Measurements from ENCODE around the gene PHLDB2.

Gene PHLDB2

GRCh38 chr3:111848778-111849177 lies 10.3 kb upstream of the PHLDB2 start:
- in situ Hi-C loops (cut with MboI; ENCODE audit: low sequenced_read_pairs) = no loop called here

GRCh38 chr3:111850537-111850936 lies 8.5 kb upstream of the PHLDB2 start:
- in situ Hi-C loops (cut with MboI; ENCODE audit: low sequenced_read_pairs) = no loop called here

- in situ Hi-C loops (cut with MboI; ENCODE audit: low sequenced_read_pairs) = no loop called here
These were observed 7.5 kb upstream of the PHLDB2 start for GRCh38 chr3:111851511-111851954.

GRCh38 chr3:111852540-111852939 lies 6.5 kb upstream of the PHLDB2 start:
- in situ Hi-C loops (cut with MboI; ENCODE audit: low sequenced_read_pairs) = no loop called here

- in situ Hi-C loops (cut with MboI; ENCODE audit: low sequenced_read_pairs) = no loop called here
These were observed 6.0 kb upstream of the PHLDB2 start for GRCh38 chr3:111853068-111853467.

GRCh38 chr3:111854990-111855389 lies 4.1 kb upstream of the PHLDB2 start:
- in situ Hi-C loops (cut with MboI; ENCODE audit: low sequenced_read_pairs) = no loop called here

- in situ Hi-C loops (cut with MboI; ENCODE audit: low sequenced_read_pairs) = no loop called here
These were observed 2.6 kb upstream of the PHLDB2 start for GRCh38 chr3:111856501-111856900.

GRCh38 chr3:111857474-111857873 lies 1.6 kb upstream of the PHLDB2 start:
- in situ Hi-C loops (cut with MboI; ENCODE audit: low sequenced_read_pairs) = no loop called here

DNA sequence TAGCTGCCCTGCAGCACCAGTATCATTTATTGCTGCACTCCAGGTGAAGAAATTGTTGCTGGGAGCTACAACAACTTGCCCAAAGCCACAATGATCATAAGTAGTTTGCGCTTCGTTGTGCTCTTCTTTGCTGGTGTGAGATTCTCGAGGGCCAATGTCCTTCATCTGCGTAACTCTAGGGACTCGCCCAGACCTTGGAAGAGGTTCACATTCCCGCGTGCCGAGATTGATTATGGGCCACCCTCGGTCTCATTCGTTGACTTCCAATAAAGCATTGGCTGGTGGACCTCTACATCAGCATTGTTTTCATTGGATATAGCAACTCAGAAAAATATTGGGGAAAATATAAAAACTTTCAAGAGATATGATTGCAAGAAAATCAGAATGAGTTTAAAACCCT lies 423 bp upstream of the PHLDB2 start:
- in situ Hi-C loops (cut with MboI; ENCODE audit: low sequenced_read_pairs) = no loop called here

DNA sequence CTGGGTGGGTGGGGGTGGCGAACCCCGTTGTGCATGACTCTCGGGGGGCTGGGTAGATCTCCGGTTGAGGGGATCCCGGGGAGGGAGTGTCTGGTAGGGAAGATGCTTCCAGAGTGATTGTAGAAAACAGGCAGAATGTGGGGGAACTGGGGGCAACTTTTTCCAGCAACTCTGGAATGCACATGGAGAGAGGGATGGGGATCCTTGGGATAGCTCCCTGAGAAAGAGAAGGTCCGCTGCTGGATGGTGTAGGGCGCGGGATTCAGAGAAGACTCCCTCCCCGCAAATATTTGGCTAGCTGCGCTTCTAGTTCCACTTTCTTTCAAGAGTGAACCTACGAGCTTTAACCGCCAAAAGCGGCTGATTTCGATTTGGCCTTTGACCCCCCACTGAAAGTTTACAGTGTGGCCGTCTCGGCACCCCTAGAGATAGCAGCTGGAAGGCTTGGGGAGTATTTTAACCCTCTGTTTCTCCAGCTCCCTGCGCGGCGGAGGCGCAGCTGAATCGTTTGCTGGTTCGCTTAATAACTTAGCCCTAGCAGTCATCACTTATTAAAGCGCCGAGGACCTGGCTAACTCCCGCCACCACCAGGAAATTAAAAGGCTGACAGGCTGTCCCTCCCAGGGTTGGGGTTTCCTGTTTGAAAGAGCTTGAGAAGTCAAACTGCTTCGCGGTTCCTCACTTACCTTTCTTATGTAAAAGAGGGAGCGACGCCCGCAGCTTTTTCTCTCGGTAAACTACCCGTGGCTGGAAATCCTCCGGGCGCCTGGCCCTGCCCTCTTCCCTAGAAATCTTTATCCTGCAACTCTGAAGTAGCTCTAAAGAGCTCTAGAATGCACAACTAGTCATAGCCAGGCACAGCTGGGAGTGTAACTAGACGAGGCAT lies 1.2 kb downstream of the PHLDB2 start:
- in situ Hi-C loops (cut with MboI; ENCODE audit: low sequenced_read_pairs) = no loop called here

- in situ Hi-C loops (cut with MboI; ENCODE audit: low sequenced_read_pairs) = no loop called here
These were observed 2.3 kb downstream of the PHLDB2 start for GRCh38 chr3:111861391-111861790.

DNA sequence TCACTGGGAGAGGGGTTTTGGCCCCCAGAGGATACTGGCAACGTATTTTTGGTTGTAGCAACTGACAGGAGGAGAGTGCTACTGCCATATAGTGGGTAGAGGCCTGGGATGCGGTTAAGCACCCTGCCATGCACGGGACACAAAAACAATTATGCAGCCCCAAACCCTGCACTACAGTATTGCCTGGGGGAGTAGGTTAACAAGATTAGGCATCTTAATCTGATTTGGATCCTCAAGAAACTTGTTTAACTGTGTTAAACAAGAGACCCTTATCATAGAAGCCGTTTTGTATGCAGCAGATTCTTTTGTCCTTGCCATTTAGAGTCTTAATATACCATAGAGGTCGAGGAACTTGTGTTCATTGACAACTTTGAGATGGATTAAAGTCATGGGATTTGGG lies 3.4 kb downstream of the PHLDB2 start:
- in situ Hi-C loops (cut with MboI; ENCODE audit: low sequenced_read_pairs) = no loop called here

DNA sequence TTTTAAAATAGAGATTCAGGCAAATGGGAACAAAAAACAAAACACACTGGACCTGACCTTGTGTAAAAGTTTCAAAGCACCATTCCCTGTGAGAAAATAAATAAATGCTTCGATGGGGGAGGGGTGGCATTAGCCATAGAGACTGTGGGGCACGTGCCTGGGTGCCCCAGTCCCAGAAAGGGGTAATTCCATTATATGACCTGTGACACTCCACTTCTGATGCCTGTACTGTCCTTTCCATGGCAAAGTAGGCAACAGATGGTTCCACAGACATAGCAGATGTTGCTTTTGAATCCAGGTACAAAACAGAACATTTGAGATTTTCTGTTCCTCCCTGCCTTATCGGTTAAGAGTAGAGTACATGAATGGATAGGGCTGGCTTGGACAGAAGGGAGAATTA lies 3.9 kb downstream of the PHLDB2 start:
- in situ Hi-C loops (cut with MboI; ENCODE audit: low sequenced_read_pairs) = no loop called here

- in situ Hi-C loops (cut with MboI; ENCODE audit: low sequenced_read_pairs) = no loop called here
These were observed 5.1 kb downstream of the PHLDB2 start for GRCh38 chr3:111863942-111864694.

- in situ Hi-C loops (cut with MboI; ENCODE audit: low sequenced_read_pairs) = no loop called here
These were observed 6.0 kb downstream of the PHLDB2 start for GRCh38 chr3:111864821-111865656.

- in situ Hi-C loops (cut with MboI; ENCODE audit: low sequenced_read_pairs) = no loop called here
These were observed 8.9 kb downstream of the PHLDB2 start for GRCh38 chr3:111867889-111868426.

DNA sequence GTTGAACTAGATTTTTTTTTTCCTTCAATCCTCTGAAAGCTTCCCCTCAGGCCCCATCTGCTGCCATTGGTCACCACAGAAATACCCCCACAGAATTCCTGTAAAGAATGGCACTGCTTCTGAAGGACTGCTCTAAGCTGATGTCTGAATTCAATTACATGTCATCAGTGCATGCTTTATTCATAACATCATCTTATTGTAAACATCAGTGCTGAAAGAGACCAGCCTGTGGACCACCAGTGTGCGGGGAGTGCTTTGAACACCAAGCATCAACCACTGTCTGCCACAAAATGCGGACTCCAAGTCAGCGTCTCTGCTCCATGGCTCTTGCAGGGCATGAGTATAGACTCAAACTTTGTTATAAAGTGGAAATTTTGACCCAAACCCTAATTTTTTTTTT lies 11.6 kb downstream of the PHLDB2 start:
- in situ Hi-C loops (cut with MboI; ENCODE audit: low sequenced_read_pairs) = no loop called here

DNA sequence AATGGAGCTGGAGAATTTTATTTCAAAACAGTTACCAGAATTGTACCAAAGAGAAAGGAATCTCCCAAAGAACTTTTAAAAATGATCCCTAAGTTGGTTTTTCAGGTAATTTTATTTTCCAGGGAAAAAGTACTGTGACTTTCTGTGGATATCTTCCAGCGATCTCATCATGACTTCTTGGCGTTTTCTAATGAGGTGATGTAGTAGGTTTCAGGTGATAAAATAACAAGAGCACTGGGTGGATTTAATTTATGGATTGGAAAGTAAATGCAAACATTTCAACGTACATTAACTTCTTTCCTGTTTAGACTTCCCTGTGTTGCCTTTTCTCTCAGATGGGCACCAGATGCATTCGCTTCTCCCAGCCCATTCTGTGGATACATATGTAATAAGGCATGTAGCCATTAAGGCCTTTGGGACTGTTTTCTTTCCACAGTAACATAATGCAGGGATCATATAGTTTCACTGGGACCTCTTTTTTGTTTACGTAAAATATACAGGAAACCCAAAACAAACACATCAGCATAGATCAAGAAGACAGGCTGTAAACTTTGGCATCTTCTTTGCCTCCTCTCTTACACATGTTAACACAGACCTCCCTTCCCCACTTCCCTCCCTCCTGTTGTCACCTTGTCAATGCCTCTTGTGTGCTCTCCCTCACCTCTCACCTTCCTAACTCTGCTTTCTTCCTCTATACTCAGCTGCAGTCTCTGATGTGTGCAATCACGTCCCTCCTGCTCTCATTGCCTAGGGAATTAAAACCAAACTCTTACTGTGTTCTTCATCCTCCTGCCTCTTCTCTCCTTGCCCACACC lies 13.0 kb downstream of the PHLDB2 start:
- in situ Hi-C loops (cut with MboI; ENCODE audit: low sequenced_read_pairs) = no loop called here

DNA sequence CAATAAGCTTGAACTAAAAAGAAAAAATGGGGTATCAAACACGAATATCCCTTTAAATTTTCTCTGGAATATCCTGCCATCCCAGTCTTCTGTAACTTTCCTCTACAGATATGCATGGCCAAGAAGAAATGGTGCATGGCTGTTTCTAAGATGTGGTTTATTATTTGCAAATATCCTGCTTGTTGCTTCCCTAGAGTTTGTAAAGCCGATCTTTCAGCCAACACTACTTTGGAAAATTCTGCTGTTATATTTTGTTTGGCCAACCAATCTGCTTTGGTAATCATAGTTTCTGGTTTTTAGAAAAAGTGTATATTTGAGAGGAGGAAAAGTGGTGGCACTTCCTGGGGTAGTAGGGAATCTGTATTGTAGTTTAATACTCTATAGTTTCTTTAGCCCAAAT lies 13.9 kb downstream of the PHLDB2 start:
- in situ Hi-C loops (cut with MboI; ENCODE audit: low sequenced_read_pairs) = no loop called here

DNA sequence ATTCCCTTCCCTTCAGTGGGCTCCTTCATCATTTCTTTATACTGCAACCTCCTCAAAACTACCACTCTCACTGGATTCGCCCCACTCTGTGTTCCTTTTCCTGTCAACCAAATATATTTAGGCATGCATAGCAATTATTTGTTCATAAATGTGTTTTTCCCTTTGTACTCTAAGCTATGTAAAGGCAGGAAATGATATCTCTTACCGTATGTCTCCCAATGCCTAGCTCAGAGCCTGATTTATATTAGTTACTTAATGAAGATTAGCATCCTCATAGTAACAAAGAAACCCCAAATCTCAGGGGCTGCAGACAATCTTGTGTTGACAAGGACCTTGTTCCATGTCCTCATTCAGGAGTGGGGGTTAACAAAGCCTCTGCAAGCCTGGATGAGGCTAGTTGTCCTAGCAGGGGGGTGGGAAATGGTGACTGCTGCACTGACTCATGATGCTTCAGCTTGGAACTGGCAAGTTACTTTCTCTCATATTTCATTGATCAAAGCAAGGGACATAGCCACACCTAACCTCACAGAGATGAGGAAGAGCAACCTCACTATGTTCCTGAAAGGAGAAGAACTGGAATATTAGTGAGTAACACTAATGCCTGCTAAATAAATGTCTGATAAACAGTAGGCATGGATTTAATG lies 15.2 kb downstream of the PHLDB2 start:
- in situ Hi-C loops (cut with MboI; ENCODE audit: low sequenced_read_pairs) = no loop called here

All from HL-60/S4 treated with retinoic acid at 250 ng/mL for 4 days and 3 days (cell line).